OCI-LY7 (cell line): ENCODE measurements around the gene EML6. TPM values are rescaled to one million over a fixed set of nuclear protein-coding genes. Genes with fewer than 3 reads are reported as not detected.

ENCODE experiments used
- BruUV-seq: library from RNA; stranded (reverse); fragments of 400-500 nt; replicated peaks from 2 replicates; lab custom pipeline; 2021; lab: Mats Ljungman, UMichigan
- CTCF ChIA-PET: fragments of 300-600 bp; sonication (Branson Sonifier 250); formaldehyde crosslinking; loops from one replicate; lab custom pipeline; 2022; ENCODE audit warnings: antibody characterized with exemption; ENCODE audit not compliant: unreplicated experiment; lab: Charles Lee
- POLR2A ChIA-PET: fragments of 300-600 bp; sonication (Branson Sonifier 250); formaldehyde crosslinking; loops from one replicate; lab custom pipeline; 2022; ENCODE audit warnings: antibody characterized with exemption; lab: Charles Lee
- DNase-seq: peaks from one replicate; pipeline ENCODE4 v3.0.0-alpha.2; 2015; ENCODE audit warnings: low spot score
- H2AFZ ChIP-seq: fragments of 200-600 bp; sonication (generic), shearing (Covaris generic); 2 replicates; pipeline ENCODE4 v1.6.1; 2014; ENCODE audit warnings: mild to moderate bottlenecking, antibody characterized with exemption, low read length, moderate library complexity
- H3K27ac ChIP-seq: fragments of 200-600 bp; sonication (generic); 2 replicates; pipeline ENCODE4 v1.5.1; 2014; ENCODE audit warnings: mixed run types, low read depth, mild to moderate bottlenecking, moderate library complexity, low read length, inconsistent platforms; ENCODE audit not compliant: poor library complexity, severe bottlenecking
- H3K36me3 ChIP-seq: fragments of 200-600 bp; sonication (generic); 2 replicates; pipeline ENCODE4 v1.6.1; 2014; ENCODE audit warnings: mild to moderate bottlenecking, antibody characterized with exemption, low read length, moderate library complexity, mixed read lengths; ENCODE audit not compliant: insufficient read depth
- H3K4me1 ChIP-seq: fragments of 200-600 bp; sonication (generic); 2 replicates; pipeline ENCODE4 v1.5.1; 2014; ENCODE audit warnings: mild to moderate bottlenecking, low read length; ENCODE audit not compliant: insufficient read depth, poor library complexity, severe bottlenecking
- H3K4me2 ChIP-seq: fragments of 200-600 bp; sonication (generic); 2 replicates; pipeline ENCODE4 v1.6.1; 2014; ENCODE audit warnings: mild to moderate bottlenecking, low read length
- H3K4me3 ChIP-seq: fragments of 200-600 bp; sonication (generic); 2 replicates; pipeline ENCODE4 v1.5.1; 2014; ENCODE audit warnings: mild to moderate bottlenecking, low read depth, low read length; ENCODE audit not compliant: poor library complexity, severe bottlenecking
- H3K79me2 ChIP-seq: fragments of 200-600 bp; sonication (generic); 2 replicates; pipeline ENCODE4 v1.6.1; 2016; ENCODE audit warnings: low read depth, mild to moderate bottlenecking, low read length, moderate library complexity, mixed read lengths; ENCODE audit not compliant: insufficient read depth
- H3K9me2 ChIP-seq: fragments of 200-600 bp; sonication (generic); 2 replicates; pipeline ENCODE4 v1.6.1; 2016; ENCODE audit warnings: mild to moderate bottlenecking, low read length, mixed read lengths; ENCODE audit not compliant: insufficient read depth
- H3K9me3 ChIP-seq: fragments of 200-600 bp; sonication (generic); 2 replicates; pipeline ENCODE4 v1.6.1; 2014; ENCODE audit warnings: mild to moderate bottlenecking, mixed run types, low read length, mixed read lengths
- H4K20me1 ChIP-seq: fragments of 200-600 bp; sonication (generic); 2 replicates; pipeline ENCODE4 v1.6.1; 2014; ENCODE audit warnings: mild to moderate bottlenecking, antibody characterized with exemption, low read length, moderate library complexity, mixed read lengths; ENCODE audit not compliant: insufficient read depth
- CTCF ChIP-seq: fragments of 200-600 bp; sonication (generic); conservative IDR thresholded peaks from 2 replicates; pipeline ENCODE4 v1.5.1; 2014; ENCODE audit warnings: mild to moderate bottlenecking, antibody characterized with exemption, low read length, moderate library complexity, mixed read lengths
- EZH2phosphoT487 ChIP-seq: fragments of 200-600 bp; sonication (generic); IDR thresholded peaks from 2 replicates; pipeline ENCODE4 v1.6.1; 2018; ENCODE audit warnings: low read depth, borderline replicate concordance, mild to moderate bottlenecking, mixed run types, antibody characterized with exemption, low read length, moderate library complexity, mixed read lengths
- intact Hi-C: fragments of 100-400 bp; cut with micrococcal nuclease; formaldehyde crosslinking; loops from one replicate; pipeline ENCODE4 v1.10.0; 2022; ENCODE audit not compliant: unreplicated experiment
- total RNA-seq, 2 experiments: library from RNA; depleted of rRNA in 1 of 2; stranded (reverse); fragments of >200 nt in 1 of 2; shearing (Covaris generic) in 1 of 2; gene quantifications; 2 replicates each; pipeline ENCODE4 v1.2.3, GENCODE V29; 2014 to 2022

The EML6 gene
- total RNA-seq, 2 experiments from 2014 or later, result 310 to 367 TPM

DNA sequence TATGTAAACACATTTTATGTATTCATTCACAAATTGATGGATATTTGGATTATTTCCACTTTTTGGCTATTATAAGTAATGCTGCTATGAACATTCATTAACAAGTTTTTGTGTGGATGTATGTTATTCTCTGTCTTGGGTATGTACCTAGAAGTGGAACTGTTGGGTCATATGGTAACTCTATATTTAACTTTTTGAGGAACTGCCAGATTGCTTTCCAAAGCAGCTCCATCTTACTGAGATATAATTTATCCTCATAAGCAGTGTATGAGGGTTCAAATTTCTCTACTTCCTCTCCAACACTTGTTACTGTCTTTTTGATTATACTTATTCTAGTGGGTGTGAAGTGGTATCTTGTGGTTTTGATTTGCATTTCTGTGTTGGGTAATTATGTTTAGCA lies 7.1 kb upstream of the EML6 start:
- Histone ChIP-seq H3K36me3 (no peaks in the 10 kb centered on the region; the same call in 1 of the 2 replicates), H2AFZ (no peak overlapping the region; the same call in 1 of the 2 replicates), H3K4me3 (no peak overlapping the region), H3K79me2 (no peaks in the 10 kb centered on the region), H3K4me1 (peaks cover 10% of the 10 kb centered on the region), H3K4me2 (no peak overlapping the region), H3K9me2 (no peaks in the 10 kb centered on the region), H4K20me1 (no peaks in the 10 kb centered on the region), H3K27ac (no peak overlapping the region), H3K9me3 (peaks cover 21% of the 10 kb centered on the region)
- BruUV-seq, result no TSS peak
- CTCF ChIA-PET, result no interaction called here
- DNase-seq, result no peak
- TF ChIP-seq CTCF, result no peak
- TF ChIP-seq EZH2phosphoT487, result no peak
- intact Hi-C loops, result no loop called here
- POLR2A ChIA-PET, result interaction anchor here (0.6 to 1.9 kb wide), 2 partner anchors 12 to 1399 kb away, joined by 4 to 6 read pairs; no protein-coding TSS in a partner anchor

- no peak for TF ChIP-seq EZH2phosphoT487
- TF ChIP-seq CTCF, result no peak
- no peak for DNase-seq
- H3K36me3 ChIP-seq, result no peaks in the 10 kb centered on the region; the same call in 1 of the 2 replicates
- H3K9me3 ChIP-seq, result peaks cover 21% of the 10 kb centered on the region
- ChIA-PET CTCF (no interaction called here), POLR2A (interaction anchor here (0.5 to 0.9 kb wide), 2 partner anchors 11 to 47 kb away, joined by 3 to 4 read pairs; no protein-coding TSS in a partner anchor)
- peaks cover 25% of the 10 kb centered on the region for H3K4me1 ChIP-seq
- intact Hi-C loops, result loop anchor here (5.0 kb wide), 1 partner anchor 603 kb away; the partner anchor contains the start of gene ACYP2
- 0 out of 2 replicates have a peak, but pooled peaks cover 1% of the 10 kb centered on the region for H4K20me1 ChIP-seq
- no peaks in the 10 kb centered on the region for H3K9me2 ChIP-seq
- H3K79me2 ChIP-seq, result peaks cover 14% of the 10 kb centered on the region
- no peak overlapping the region for H3K27ac ChIP-seq
- no TSS peak for BruUV-seq
- no peak overlapping the region for H2AFZ ChIP-seq
- no peak overlapping the region for H3K4me3 ChIP-seq
- no peak overlapping the region for H3K4me2 ChIP-seq
These were observed 2.9 kb upstream of the EML6 start for GRCh38 chr2:54720563-54720962.

DNA sequence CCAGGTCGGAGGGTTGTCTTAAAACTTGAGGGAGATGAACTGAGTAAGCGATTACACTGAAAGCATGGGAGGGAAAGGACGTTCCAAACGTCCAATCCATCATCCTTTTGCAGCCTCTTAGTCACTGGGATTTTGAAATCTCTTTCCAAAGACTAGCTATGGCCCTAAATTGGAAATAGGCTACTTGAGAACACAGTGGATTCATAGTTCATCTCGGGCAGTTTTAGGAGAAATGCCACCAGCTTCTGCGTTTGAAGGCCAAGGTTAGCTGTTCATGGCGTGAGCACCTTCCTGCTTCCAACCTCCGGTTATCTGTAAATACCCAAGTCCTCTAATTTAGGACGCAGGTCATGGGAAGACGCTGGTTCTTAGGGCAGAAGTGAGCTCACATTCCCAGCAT lies 821 bp upstream of the EML6 start:
- H3K36me3 ChIP-seq, result peaks cover 10% of the 10 kb centered on the region
- peaks cover 22% of the 10 kb centered on the region for H4K20me1 ChIP-seq
- POLR2A ChIA-PET, result interaction anchor here (0.7 to 2.2 kb wide), 10 partner anchors 11 to 607 kb away, joined by 3 to 8 read pairs (median 5); partner anchors contain the start of gene ACYP2
- peak overlapping the region; percentile 81 for H3K4me2 ChIP-seq
- DNase-seq, result peak; percentile 35
- no peaks in the 10 kb centered on the region for H3K9me2 ChIP-seq
- TF ChIP-seq EZH2phosphoT487 (no peak), CTCF (no peak)
- H3K9me3 ChIP-seq, result peaks cover 7% of the 10 kb centered on the region; the same call in 1 of the 2 replicates
- H3K4me1 ChIP-seq, result peaks cover 35% of the 10 kb centered on the region
- no TSS peak for BruUV-seq
- intact Hi-C loops, result loop anchor here (1.0 to 5.0 kb wide), 4 partner anchors 33 to 605 kb away; partner anchors contain the start of gene ACYP2
- peak overlapping the region; percentile 79 for H3K4me3 ChIP-seq
- peaks cover 34% of the 10 kb centered on the region for H3K79me2 ChIP-seq
- CTCF ChIA-PET, result no interaction called here
- peak overlapping the region; percentile 21 for H3K27ac ChIP-seq
- peak overlapping the region; percentile 78 for H2AFZ ChIP-seq
